Muscle layer of colon (tissue), 2 donors: Measurements from ENCODE around the gene TPP2.

Experiments used
- H3K27ac ChIP-seq: one replicate; pipeline ENCODE4 v1.7.0; 2013; ENCODE audit warnings: low read depth, mild to moderate bottlenecking, low read length, moderate library complexity
- H3K27me3 ChIP-seq, 2 donors: one replicate each; pipeline ENCODE4 v1.7.0; 2013; ENCODE audit warnings: low read length in 2 of 2, mild to moderate bottlenecking in 2 of 2; ENCODE audit not compliant: insufficient read depth in 2 of 2, control insufficient read depth in 1 of 2
- H3K36me3 ChIP-seq: one replicate; pipeline ENCODE4 v1.7.0; 2013; ENCODE audit warnings: mild to moderate bottlenecking, low read length; ENCODE audit not compliant: insufficient read depth
- H3K4me1 ChIP-seq: one replicate; pipeline ENCODE4 v1.7.0; 2013; ENCODE audit warnings: mild to moderate bottlenecking, low read length; ENCODE audit not compliant: insufficient read depth
- H3K4me3 ChIP-seq, 2 donors: one replicate each; pipeline ENCODE4 v1.7.0; 2013; ENCODE audit warnings: low read length in 2 of 2, low read depth in 1 of 2, mild to moderate bottlenecking in 1 of 2, moderate library complexity in 1 of 2
- H3K9ac ChIP-seq: one replicate; pipeline ENCODE4 v1.7.0; 2013; ENCODE audit warnings: low read length
- H3K9me3 ChIP-seq: one replicate; pipeline ENCODE4 v1.7.0; 2013; ENCODE audit warnings: mild to moderate bottlenecking, low read length
- donor health status: abdominal sarcoma.
- donor health status: Adenocarcinoma of cecum.

Gene TPP2

DNA sequence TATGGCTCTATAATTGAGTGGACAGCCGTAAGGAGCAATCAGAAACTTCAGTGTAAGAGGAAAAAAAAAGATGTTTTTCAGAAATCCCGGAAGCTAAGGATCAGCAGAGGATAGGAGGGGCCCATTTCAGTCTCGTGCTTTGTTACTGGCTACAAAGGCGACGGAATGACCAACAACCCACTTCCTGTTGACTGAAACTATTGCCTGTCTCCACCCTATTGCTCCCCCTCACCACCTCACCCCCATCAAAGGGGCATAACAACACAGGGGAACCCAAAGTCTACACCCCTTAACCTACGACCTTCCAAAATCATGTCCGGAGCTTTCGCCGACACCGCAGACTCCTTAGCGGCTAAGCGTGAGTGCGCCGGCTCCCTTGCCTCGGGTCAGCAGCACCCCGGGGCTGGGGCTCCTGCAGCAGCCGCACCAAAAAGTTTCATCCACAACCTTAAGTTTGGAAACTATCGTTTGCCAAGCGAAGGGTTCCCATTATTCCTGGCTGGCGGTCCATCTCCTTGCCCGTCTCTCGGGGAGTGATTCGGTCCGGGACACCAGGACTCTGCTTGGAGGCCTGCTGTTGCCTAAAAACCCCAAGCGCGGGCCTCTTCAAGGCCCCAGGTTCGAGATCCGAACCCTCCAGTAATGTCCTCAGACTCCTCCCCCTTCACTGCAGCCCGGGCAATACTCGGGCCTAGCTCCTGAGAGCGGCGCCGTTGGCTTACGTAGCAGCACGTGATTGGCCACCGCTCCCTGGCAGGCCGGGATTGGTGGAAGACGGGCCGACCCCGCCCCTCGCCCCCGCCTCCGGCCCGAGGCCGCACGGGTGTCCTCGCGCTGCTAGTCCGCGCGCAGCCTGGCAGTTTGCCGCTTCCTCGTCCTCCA is at the start of gene TPP2:
TSS of gene TPP2 (plus strand) at position 840 of the 882 bp plus-strand sequence. CDS start 53 bp downstream, outside the sequence.
- H3K27ac ChIP-seq: peak within 1 kb of the TSS; percentile 100
- H3K4me3 ChIP-seq: peak within 1 kb of the TSS; percentile 89 to 99
- peak within 1 kb of the TSS; percentile 95 for H3K9ac ChIP-seq
- H3K9me3 ChIP-seq: no peaks in the 10 kb centered on the region
- H3K27me3 ChIP-seq: no peaks in the 10 kb centered on the region
- H3K4me1 ChIP-seq: peaks cover 23% of the 10 kb centered on the region
- no peaks in the 10 kb centered on the region for H3K36me3 ChIP-seq

- no peaks in the 10 kb centered on the region for H3K27me3 ChIP-seq
- H3K4me1 ChIP-seq: no peaks in the 10 kb centered on the region
- no peak overlapping the region for H3K4me3 ChIP-seq
- no peaks in the 10 kb centered on the region for H3K36me3 ChIP-seq
- no peaks in the 10 kb centered on the region for H3K9me3 ChIP-seq
- H3K9ac ChIP-seq: no peak overlapping the region
- H3K27ac ChIP-seq: no peak overlapping the region
These were observed 48.0 kb upstream of the TPP2 start for GRCh38 chr13:102548811-102549210.

- Histone ChIP-seq H3K9ac (no peak overlapping the region), H3K4me1 (no peaks in the 10 kb centered on the region), H3K27ac (no peak overlapping the region), H3K4me3 (no peak overlapping the region), H3K27me3 (no peaks in the 10 kb centered on the region), H3K36me3 (no peaks in the 10 kb centered on the region), H3K9me3 (no peaks in the 10 kb centered on the region)
These were observed 46.3 kb upstream of the TPP2 start for GRCh38 chr13:102550507-102550906.

DNA sequence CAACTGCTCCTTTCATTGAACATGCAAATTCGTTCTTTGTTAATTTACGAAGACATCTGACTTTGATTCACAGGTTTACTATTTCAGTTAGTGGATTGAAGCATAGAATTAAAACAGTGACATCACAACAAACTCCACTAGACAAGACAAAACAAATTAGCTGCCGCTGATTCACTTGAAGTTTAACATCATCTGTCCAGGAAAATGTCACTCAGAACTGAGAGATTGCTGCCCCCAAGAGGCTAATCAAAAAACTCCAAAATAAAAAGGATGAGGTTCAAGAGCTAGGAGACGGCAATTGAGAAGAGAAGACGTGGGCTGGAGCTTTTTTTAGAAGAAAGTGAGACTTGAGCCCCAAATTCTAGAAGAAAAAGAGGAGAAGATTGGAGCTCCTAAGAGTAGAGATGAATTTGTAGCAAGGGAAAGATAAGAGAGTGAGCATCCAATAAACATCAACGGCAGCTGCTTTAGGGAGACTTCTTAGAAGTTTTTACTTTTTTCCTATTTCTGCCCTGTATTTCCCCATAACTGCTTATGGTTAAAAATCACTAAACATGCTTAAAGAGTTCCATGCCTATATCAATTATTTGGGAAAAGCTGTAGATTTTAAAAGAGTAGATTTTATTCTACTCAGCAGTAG is 40.8 kb upstream of the TPP2 start:
- H3K27me3 ChIP-seq: no peaks in the 10 kb centered on the region
- H3K36me3 ChIP-seq: no peaks in the 10 kb centered on the region
- H3K4me1 ChIP-seq: peaks cover 7% of the 10 kb centered on the region
- H3K9me3 ChIP-seq: no peaks in the 10 kb centered on the region
- no peak overlapping the region for H3K27ac ChIP-seq
- no peak overlapping the region for H3K4me3 ChIP-seq
- H3K9ac ChIP-seq: no peak overlapping the region

GRCh38 chr13:102556806-102557205 is 40.0 kb upstream of the TPP2 start:
- no peaks in the 10 kb centered on the region for H3K9me3 ChIP-seq
- no peaks in the 10 kb centered on the region for H3K27me3 ChIP-seq
- H3K9ac ChIP-seq: no peak overlapping the region
- no peak overlapping the region for H3K4me3 ChIP-seq
- H3K27ac ChIP-seq: no peak overlapping the region
- H3K4me1 ChIP-seq: peaks cover 7% of the 10 kb centered on the region
- H3K36me3 ChIP-seq: no peaks in the 10 kb centered on the region

DNA sequence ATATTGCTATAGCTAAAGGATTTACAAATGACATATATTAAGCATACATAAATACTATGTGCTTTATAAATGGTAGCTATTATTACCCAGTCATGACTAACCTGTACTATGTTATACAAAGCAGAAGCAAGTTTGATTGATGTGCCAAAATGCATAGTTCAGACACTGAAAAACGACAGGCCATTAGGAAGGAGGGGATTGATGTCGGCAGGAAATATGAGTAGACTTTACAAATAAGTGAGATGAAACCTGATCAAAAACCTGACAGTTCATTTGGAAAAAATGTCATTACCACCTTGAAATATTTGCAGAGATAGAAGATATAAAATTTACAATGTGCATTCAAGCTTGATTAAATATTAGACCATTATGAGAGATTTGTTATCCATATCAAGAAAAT is 38.8 kb upstream of the TPP2 start:
- H3K4me3 ChIP-seq: no peak overlapping the region
- no peak overlapping the region for H3K27ac ChIP-seq
- no peaks in the 10 kb centered on the region for H3K9me3 ChIP-seq
- H3K36me3 ChIP-seq: no peaks in the 10 kb centered on the region
- no peak overlapping the region for H3K9ac ChIP-seq
- H3K4me1 ChIP-seq: peaks cover 7% of the 10 kb centered on the region
- no peaks in the 10 kb centered on the region for H3K27me3 ChIP-seq

GRCh38 chr13:102561933-102562332 is 34.9 kb upstream of the TPP2 start:
- H3K36me3 ChIP-seq: no peaks in the 10 kb centered on the region
- H3K4me1 ChIP-seq: no peaks in the 10 kb centered on the region
- no peak overlapping the region for H3K4me3 ChIP-seq
- H3K9ac ChIP-seq: no peak overlapping the region
- H3K9me3 ChIP-seq: no peaks in the 10 kb centered on the region
- no peak overlapping the region for H3K27ac ChIP-seq
- H3K27me3 ChIP-seq: no peaks in the 10 kb centered on the region

GRCh38 chr13:102563267-102563666 is 33.5 kb upstream of the TPP2 start:
- no peak overlapping the region for H3K4me3 ChIP-seq
- no peaks in the 10 kb centered on the region for H3K36me3 ChIP-seq
- H3K9ac ChIP-seq: no peak overlapping the region
- H3K27me3 ChIP-seq: no peaks in the 10 kb centered on the region
- H3K9me3 ChIP-seq: no peaks in the 10 kb centered on the region
- no peak overlapping the region for H3K27ac ChIP-seq
- no peaks in the 10 kb centered on the region for H3K4me1 ChIP-seq

DNA sequence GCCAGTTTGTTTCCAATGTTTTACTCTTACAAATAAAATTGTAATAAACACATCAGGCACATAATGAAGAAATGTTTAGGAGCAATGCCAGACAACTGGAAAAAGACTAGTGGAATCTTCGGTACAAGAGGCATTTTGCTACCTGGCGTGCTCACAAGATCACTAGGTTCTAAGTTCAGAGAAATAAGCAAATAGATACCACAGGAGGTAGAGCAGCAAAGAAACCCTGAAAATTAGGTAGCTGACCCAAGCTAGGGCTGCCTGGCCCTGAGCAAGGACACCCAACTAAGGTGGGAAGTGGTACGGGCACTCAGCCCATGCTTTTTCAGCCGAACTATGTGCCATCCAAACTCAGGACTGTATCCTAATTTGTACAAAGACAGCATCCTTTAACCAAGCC is 32.2 kb upstream of the TPP2 start:
- no peaks in the 10 kb centered on the region for H3K36me3 ChIP-seq
- no peaks in the 10 kb centered on the region for H3K9me3 ChIP-seq
- H3K27ac ChIP-seq: no peak overlapping the region
- H3K27me3 ChIP-seq: no peaks in the 10 kb centered on the region
- H3K4me1 ChIP-seq: no peaks in the 10 kb centered on the region
- no peak overlapping the region for H3K4me3 ChIP-seq
- no peak overlapping the region for H3K9ac ChIP-seq

- H3K4me3 ChIP-seq: no peak overlapping the region
These were observed 30.3 kb upstream of the TPP2 start for GRCh38 chr13:102566513-102566912.

DNA sequence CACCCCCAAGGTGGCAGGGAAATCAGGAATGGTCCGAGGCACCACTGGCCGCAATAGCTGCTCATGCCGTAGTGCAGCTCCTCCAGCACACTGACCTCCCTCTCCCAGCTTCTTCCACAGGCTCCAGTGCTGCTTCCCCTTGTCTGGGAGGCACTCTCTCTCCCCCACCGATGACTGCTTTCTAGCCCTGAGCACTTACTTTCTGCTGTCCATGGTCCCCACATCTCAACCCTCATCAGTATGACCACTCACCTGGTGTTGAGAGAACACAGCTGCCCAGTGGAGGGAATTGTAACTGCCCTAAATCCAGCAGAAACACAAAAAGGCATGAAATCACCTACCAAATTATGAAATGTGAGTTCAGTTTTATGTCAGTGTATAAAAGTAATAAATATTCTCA is 28.9 kb upstream of the TPP2 start:
- Histone ChIP-seq H3K9me3 (no peaks in the 10 kb centered on the region), H3K9ac (no peak overlapping the region), H3K4me3 (no peak overlapping the region), H3K4me1 (no peaks in the 10 kb centered on the region), H3K36me3 (no peaks in the 10 kb centered on the region), H3K27ac (no peak overlapping the region), H3K27me3 (no peaks in the 10 kb centered on the region)

More at GRCh38 chr13:102566513-102566912, 30.3 kb upstream of the TPP2 start:
- Histone ChIP-seq H3K36me3 (no peaks in the 10 kb centered on the region), H3K27ac (no peak overlapping the region), H3K9ac (no peak overlapping the region), H3K4me1 (no peaks in the 10 kb centered on the region), H3K27me3 (no peaks in the 10 kb centered on the region), H3K9me3 (no peaks in the 10 kb centered on the region)
